Neural progenitor cell (in vitro differentiated cells): ENCODE data around the gene CCKAR.

Source experiments
- CTCF ChIP-seq: fragments of 200-600 bp; sonication (generic); IDR thresholded peaks from 2 replicates; pipeline ENCODE4 v1.5.1; 2017; ENCODE audit warnings: antibody characterized with exemption, mild to moderate bottlenecking
- EZH2 ChIP-seq: fragments of 200-600 bp; sonication (generic); IDR thresholded peaks from 2 replicates; pipeline ENCODE4 v1.6.1; 2017; ENCODE audit warnings: antibody characterized with exemption, mild to moderate bottlenecking, moderate library complexity

GRCh38 chr4:26474551-26474950 lies 15.7 kb downstream of the CCKAR start:
- TF ChIP-seq CTCF = no peak
- no peak for TF ChIP-seq EZH2
